Kidney epithelial cell (primary cell): ENCODE data around the gene CMPK2. TPM values are rescaled to one million over a fixed set of nuclear protein-coding genes. Genes with fewer than 3 reads are reported as not detected.

Experiments
- DNase-seq: peaks from one replicate; pipeline ENCODE4 v3.0.0-alpha.2; 2010; ENCODE audit warnings: low read depth
- H3K27me3 ChIP-seq: 2 replicates; pipeline ENCODE4 v1.6.0; 2011; ENCODE audit warnings: low read length; ENCODE audit not compliant: control insufficient read depth, insufficient read depth
- H3K36me3 ChIP-seq: 2 replicates; pipeline ENCODE4 v1.5.1; 2011; ENCODE audit warnings: low read length; ENCODE audit not compliant: control insufficient read depth, insufficient read depth
- H3K4me3 ChIP-seq: 2 replicates; pipeline ENCODE4 v1.5.1; 2011; ENCODE audit warnings: low read depth, mild to moderate bottlenecking, control low read depth, low read length
- total RNA-seq: library from RNA; depleted of rRNA; stranded (reverse); fragments of >200 nt; gene quantifications from 2 replicates; pipeline ENCODE4 v1.2.3, GENCODE V29; 2015
- TF ChIP-seq, protein P1 (sequence below): IDR thresholded peaks from 2 replicates; pipeline ENCODE4 v1.5.1; 2011; ENCODE audit warnings: mild to moderate bottlenecking, moderate library complexity, low read length, control low read depth, inconsistent platforms; ENCODE audit not compliant: insufficient read depth, poor library complexity, severe bottlenecking

The CMPK2 gene
- total RNA-seq, 1 donor from 2014 or later = 9.0 TPM

- no peak for DNase-seq
- TF ChIP-seq, protein P1, sequence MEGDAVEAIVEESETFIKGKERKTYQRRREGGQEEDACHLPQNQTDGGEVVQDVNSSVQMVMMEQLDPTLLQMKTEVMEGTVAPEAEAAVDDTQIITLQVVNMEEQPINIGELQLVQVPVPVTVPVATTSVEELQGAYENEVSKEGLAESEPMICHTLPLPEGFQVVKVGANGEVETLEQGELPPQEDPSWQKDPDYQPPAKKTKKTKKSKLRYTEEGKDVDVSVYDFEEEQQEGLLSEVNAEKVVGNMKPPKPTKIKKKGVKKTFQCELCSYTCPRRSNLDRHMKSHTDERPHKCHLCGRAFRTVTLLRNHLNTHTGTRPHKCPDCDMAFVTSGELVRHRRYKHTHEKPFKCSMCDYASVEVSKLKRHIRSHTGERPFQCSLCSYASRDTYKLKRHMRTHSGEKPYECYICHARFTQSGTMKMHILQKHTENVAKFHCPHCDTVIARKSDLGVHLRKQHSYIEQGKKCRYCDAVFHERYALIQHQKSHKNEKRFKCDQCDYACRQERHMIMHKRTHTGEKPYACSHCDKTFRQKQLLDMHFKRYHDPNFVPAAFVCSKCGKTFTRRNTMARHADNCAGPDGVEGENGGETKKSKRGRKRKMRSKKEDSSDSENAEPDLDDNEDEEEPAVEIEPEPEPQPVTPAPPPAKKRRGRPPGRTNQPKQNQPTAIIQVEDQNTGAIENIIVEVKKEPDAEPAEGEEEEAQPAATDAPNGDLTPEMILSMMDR = no peak
- H3K27me3 ChIP-seq = no peaks in the 10 kb centered on the region
- no peak overlapping the region for H3K4me3 ChIP-seq
- H3K36me3 ChIP-seq = no peaks in the 10 kb centered on the region
These were observed 28.3 kb upstream of the CMPK2 start for GRCh38 chr2:6893876-6894482.

DNA sequence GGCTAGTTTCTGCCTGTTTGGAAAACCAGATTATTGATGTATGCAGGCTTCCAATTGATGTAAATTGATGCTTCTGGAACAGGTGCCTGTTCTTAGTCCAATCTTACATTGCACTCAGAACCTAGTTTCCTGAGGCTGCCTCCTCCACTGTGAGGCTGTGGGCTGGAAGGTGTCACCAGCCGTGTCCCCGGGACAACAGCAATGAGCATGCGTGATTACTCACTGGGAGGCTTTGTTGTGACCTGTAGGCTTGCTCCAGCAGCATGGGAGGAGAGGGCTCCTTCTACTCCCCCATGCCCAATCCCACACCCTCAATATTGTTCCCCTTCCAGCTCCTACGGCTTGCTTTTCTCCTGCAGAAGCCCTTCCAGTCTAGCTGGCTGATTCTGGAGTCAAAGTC lies 23.0 kb upstream of the CMPK2 start:
- DNase-seq = no peak

GRCh38 chr2:6887751-6888192 lies 22.1 kb upstream of the CMPK2 start:
- Histone ChIP-seq H3K36me3 (no peaks in the 10 kb centered on the region), H3K4me3 (no peak overlapping the region), H3K27me3 (no peaks in the 10 kb centered on the region)
- no peak for DNase-seq
- TF ChIP-seq, protein P1 = no peak

More for the DNA sequence above, 23.0 kb upstream of the CMPK2 start:
- Histone ChIP-seq H3K27me3 (no peaks in the 10 kb centered on the region), H3K36me3 (no peaks in the 10 kb centered on the region), H3K4me3 (no peak overlapping the region)
- TF ChIP-seq, protein P1 = no peak

- Histone ChIP-seq H3K27me3 (no peaks in the 10 kb centered on the region), H3K36me3 (no peaks in the 10 kb centered on the region), H3K4me3 (no peak overlapping the region)
- DNase-seq = no peak
- TF ChIP-seq, protein P1 = no peak
These were observed 20.3 kb upstream of the CMPK2 start for GRCh38 chr2:6885968-6886367.

DNA sequence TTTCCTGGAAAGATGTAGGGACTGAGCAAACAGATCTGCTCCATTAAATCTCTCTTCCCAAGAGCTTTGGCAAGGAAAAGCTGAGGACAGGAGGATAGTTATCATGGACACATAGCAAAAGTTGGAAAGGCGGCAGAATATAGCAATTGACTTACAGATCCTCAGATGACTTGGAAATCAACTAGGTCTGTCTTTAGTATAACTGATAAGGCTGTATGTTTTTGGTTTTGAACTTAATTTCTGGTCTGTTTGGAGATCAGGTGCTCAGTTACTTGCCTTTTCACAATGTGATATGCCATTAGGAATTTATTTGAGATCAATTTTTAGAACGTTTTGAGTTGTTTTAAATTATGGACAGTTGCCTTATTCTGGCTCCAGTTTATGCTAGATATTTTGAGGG lies 19.8 kb upstream of the CMPK2 start:
- H3K4me3 ChIP-seq = no peak overlapping the region
- TF ChIP-seq, protein P1 = no peak
- H3K27me3 ChIP-seq = no peaks in the 10 kb centered on the region
- no peaks in the 10 kb centered on the region for H3K36me3 ChIP-seq
- no peak for DNase-seq
